Esophagus muscularis mucosa (tissue), 3 donors: ENCODE data around the gene PGM3.

Source experiments
- POLR2A ChIP-seq: fragments of 450-650 bp; IDR thresholded peaks from one replicate; pipeline ENCODE4 v1.6.1; 2017; ENCODE audit warnings: antibody characterized with exemption, moderate library complexity, mild to moderate bottlenecking, low read depth
- POLR2AphosphoS5 ChIP-seq, 2 donors: sonication (generic); formaldehyde crosslinking; IDR thresholded peaks; one replicate each; pipeline ENCODE4 v1.6.1; 2017; ENCODE audit warnings: antibody characterized with exemption in 2 of 2
- TF ChIP-seq, protein P1 (sequence below), 3 experiments: fragments of 200-600 bp in 2 of 3; fragments of 450-650 bp in 1 of 3; sonication (generic) in 2 of 3; IDR thresholded peaks; one replicate each; pipeline ENCODE4 v1.5.1; 2017 to 2019; ENCODE audit warnings: antibody characterized with exemption in 3 of 3, mild to moderate bottlenecking in 2 of 3, moderate library complexity in 1 of 3

- TF ChIP-seq, protein P1, sequence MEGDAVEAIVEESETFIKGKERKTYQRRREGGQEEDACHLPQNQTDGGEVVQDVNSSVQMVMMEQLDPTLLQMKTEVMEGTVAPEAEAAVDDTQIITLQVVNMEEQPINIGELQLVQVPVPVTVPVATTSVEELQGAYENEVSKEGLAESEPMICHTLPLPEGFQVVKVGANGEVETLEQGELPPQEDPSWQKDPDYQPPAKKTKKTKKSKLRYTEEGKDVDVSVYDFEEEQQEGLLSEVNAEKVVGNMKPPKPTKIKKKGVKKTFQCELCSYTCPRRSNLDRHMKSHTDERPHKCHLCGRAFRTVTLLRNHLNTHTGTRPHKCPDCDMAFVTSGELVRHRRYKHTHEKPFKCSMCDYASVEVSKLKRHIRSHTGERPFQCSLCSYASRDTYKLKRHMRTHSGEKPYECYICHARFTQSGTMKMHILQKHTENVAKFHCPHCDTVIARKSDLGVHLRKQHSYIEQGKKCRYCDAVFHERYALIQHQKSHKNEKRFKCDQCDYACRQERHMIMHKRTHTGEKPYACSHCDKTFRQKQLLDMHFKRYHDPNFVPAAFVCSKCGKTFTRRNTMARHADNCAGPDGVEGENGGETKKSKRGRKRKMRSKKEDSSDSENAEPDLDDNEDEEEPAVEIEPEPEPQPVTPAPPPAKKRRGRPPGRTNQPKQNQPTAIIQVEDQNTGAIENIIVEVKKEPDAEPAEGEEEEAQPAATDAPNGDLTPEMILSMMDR (IDR thresholded peaks at IDR 0.05): no peak
- TF ChIP-seq POLR2AphosphoS5 (IDR thresholded peaks at IDR 0.05): no peak
- TF ChIP-seq POLR2A: no peak
Measured at GRCh38 chr6:83193747-83194566, 892 bp upstream of the PGM3 start.
